Cardiac fibroblast (primary cell): Measurements from ENCODE around the gene MSI2.

Source experiments
- DNase-seq, 2 donors: peaks; one replicate each; pipeline versions ENCODE4 v3.0.0 to v3.0.0-alpha.2; 2010; ENCODE audit warnings: low read depth in 2 of 2
- H3K4me3 ChIP-seq, 2 donors: replicated peaks in 1 of 2; 1 replicate in 1 of 2; 2 replicates in 1 of 2; pipeline ENCODE4 v1.5.1; 2011; ENCODE audit warnings: low read depth in 2 of 2, low read length in 2 of 2, mild to moderate bottlenecking in 2 of 2, moderate library complexity in 1 of 2
- TF ChIP-seq, protein P1 (sequence below): IDR thresholded peaks from one replicate; pipeline ENCODE4 v1.5.1; 2011; ENCODE audit warnings: low read depth, mild to moderate bottlenecking, low read length, inconsistent platforms

MSI2 gene

DNA sequence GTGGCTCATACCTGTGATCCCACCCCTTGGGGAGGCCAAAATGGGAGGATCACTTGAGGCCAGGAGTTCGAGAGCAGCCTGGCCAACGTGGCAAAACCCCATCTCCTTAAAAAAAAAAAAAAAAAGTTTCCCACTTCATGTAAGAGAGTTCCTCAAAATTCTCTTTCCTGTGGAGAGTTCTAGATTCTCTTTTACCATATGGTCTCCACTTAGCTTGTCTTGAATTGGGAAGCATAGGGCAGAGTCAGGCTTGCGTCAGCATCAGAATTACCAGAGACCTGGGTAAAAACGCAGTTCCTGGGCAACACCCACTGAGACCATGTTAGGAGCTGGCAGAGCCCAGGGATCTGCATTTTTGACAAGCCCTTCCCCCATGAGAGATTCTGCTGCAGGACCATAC is 330.4 kb downstream of the MSI2 start:
- TF ChIP-seq, protein P1, sequence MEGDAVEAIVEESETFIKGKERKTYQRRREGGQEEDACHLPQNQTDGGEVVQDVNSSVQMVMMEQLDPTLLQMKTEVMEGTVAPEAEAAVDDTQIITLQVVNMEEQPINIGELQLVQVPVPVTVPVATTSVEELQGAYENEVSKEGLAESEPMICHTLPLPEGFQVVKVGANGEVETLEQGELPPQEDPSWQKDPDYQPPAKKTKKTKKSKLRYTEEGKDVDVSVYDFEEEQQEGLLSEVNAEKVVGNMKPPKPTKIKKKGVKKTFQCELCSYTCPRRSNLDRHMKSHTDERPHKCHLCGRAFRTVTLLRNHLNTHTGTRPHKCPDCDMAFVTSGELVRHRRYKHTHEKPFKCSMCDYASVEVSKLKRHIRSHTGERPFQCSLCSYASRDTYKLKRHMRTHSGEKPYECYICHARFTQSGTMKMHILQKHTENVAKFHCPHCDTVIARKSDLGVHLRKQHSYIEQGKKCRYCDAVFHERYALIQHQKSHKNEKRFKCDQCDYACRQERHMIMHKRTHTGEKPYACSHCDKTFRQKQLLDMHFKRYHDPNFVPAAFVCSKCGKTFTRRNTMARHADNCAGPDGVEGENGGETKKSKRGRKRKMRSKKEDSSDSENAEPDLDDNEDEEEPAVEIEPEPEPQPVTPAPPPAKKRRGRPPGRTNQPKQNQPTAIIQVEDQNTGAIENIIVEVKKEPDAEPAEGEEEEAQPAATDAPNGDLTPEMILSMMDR = no peak
- no peak for DNase-seq
- H3K4me3 ChIP-seq = no peak overlapping the region

DNA sequence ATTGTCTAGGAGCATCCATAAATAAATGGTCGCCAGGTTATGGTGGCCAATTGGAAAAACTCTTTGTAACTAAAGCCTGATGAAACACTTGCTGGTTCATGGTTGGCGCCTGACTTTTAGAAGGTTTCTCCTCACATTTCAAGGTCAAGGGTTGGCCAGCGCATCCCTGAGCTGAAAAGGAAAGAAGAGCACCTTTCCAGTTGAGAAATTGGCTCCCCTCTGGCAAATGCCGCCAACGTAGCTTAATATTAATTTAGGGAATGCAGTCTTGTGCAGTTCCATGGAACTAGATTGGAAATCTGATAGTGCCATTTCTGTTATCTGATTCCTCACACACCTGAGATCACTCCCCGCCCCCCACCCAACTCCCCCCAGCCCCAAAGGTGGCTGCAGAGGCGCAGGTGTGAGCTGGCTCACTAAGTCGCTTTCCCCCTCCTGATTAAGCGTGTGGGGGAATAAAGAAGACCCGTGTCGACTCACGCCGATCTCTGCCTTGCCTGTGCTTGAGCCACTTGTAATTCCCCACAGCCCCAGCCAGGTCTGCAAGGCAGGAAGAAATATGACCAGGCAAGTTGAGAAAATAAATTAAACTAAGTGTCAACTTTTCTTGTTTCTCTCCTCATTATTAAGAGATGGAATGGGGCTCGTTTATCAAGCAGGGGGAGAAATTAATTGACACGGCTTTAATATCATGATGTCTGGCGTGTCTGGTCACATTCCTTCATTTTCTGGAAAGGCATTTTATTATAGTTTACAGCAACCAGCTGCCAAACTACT is 331.1 kb downstream of the MSI2 start:
- no peak overlapping the region for H3K4me3 ChIP-seq
- DNase-seq = no peak
- TF ChIP-seq, protein P1 = no peak

DNA sequence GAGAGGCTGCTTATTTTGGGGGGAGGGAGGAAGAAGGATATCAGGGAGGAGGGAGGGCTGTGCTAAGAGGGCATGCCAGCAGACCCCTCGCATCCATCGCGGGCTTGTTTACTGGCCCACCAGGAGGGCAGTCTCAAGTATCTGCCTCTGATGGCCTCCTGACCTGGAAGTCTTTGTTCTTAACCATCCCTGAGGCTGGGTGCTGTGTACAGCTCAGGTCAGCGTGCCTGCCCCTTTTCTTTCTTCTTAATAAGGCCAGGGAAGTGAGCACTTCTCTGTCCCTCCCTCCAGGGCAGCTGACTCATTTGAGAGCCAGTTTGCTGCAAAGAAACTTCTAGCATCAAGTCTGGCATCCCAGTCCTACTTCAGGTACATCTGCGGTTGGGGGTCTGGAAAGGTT is 331.8 kb downstream of the MSI2 start:
- no peak overlapping the region for H3K4me3 ChIP-seq
- TF ChIP-seq, protein P1 = no peak
- DNase-seq = peak in 1 of 2 donors; percentile 7

DNA sequence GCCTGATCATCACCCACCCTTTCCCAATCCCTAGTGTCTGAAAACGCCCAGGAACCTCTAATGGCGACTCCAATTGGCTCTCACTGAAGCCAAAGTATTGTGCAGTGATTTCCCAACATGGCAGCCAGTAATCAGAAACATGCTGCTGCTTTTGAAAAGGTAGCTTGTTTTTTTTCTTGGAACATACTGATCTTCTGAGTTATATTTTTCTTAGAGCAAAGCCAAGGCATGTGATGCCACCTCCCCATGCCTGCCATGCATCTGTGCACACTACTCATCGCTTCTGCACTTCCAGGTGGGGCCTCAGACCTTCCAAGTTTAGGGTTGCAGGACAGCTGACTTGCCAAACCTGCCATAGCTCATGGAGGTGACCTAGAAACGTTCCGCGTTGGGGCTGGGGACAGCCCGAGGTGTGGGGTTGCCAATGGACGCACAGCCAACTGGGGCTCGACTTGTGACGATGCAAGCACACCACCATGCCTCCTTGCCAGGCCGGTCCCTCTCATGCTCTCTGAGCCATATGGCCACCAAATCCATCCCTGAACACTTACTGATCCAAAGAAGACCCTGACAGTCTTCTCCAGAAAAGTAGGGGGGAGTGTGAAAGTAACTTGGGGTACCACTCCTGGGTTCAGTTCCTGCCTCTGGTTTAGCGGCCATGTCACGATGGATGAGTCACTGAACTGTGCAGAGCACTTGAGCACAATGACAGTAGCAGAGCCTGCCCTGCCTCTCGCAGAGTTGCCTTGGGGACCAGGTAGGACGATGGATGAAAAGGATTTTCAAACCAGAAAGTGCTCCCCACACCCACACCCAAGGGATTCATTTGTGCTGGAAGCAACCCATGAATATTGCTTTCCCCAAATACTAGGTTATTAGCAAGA is 333.1 kb downstream of the MSI2 start:
- TF ChIP-seq, protein P1 = no peak
- no peak overlapping the region for H3K4me3 ChIP-seq
- peak in 1 of 2 donors; percentile 40 for DNase-seq

DNA sequence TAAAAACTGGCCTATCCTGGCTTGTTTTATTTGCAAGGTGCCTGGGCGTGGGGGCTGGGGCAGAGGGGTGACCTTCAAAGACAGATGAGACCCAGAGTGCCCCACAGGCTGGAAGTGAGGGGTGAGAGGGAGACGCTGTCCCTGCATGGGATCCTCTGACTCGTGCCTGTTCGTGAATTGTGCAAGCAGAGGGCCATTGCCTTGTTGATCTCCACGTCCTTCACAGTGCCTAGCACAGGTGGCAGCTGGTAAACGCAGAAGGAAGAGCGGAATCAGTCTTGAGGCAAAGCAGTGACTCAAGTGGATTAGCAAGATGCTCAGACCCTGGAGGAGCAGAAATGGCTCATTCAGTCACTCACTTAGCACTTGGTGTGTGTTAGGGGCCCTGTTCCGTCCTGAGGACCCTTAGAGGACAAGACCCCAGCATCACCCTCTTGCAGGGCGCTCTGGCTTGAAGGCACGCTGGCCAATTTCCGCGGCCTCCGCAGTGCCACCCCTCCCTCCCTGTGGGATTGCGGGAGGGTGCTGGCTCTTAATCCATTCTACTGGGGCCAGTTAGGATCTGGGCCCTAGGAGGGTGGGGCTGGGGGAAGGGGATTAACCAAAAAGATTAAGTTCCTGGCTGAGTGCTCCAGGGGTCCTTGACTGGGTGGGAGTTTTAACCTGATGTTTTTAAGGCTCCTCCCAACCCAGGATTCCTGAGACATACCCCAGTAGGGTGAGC is 337.6 kb downstream of the MSI2 start:
- H3K4me3 ChIP-seq = no peak overlapping the region
- DNase-seq = no peak
- TF ChIP-seq, protein P1 = no peak

DNA sequence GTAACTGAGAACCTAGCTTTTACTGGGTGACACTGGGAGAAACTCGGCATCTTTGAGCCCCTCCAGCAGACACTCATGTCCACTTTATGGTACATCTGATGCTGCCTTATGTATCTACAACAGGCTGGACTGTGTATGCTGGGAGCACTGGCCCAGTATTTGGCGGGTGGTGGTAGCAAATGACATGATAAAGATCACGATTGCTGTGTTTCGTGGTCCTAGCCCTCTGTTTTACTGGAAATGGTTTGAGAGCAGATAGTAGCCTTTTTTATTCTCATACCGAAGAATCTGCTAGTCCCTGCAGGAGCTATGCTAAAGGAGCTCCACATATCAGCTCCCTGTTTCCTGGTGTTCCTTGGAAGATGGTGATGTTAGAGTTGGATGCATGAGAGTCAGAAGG is 338.4 kb downstream of the MSI2 start:
- TF ChIP-seq, protein P1 = no peak
- no peak for DNase-seq

More for the DNA sequence above, 338.4 kb downstream of the MSI2 start:
- no peak overlapping the region for H3K4me3 ChIP-seq
